IPS DF 19.7 (cell line): Measurements from ENCODE around the gene GIMAP2.
"Not testable (repeated sequence)": the region's sequence is repeated elsewhere in the genome, so short reads cannot be mapped to it uniquely, and the experiment has no call there.

Experiments
- DNase-seq: peaks from one replicate; pipeline ENCODE4 v3.0.0-alpha.2; 2013; ENCODE audit warnings: low read depth, low spot score

GIMAP2 gene

DNA sequence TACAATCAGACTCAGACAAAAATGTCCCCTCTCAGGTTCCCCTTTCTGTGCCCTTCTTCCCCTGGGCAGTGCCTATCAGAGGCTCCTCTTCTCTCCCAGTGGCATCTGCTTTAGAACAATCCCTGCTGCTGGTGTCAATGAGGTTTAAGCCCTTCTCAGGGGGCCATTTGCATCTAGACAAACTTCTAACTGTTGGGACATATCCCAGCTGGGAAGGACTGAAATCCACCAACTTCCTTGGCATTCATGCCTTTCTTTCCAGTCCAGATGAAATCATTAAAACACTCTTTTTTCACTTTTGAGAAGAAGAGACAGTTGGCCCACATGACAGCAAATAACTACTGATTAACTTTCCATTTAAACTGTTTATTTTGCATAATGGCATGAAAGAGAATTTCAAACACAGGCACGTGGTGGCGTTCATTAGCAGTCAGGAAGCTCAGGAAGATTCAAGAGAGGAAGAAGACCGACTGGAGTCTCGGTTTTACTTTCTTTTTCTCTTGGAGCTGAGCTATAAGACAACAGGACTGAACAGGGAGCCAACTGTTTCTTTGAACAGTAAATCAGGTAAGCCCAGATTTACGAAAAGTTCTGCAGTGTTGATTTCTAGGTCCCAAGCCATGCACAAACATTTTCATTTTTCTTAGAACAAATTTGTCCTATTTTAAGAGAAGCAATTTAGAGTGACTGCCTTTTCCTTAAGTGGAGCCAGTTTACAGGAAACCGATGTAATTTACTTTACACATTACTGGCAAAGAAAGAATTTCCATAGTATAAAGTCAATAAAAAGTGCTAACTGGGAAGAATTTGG is at the start of gene GIMAP2:
GIMAP2 (plus strand) TSS at position 488 of the 811 bp plus-strand sequence. CDS start 1,354 bp downstream, outside the sequence.
- DNase-seq: no peak

GRCh38 chr7:150641854-150642253 is 43.7 kb upstream of the GIMAP2 start:
- DNase-seq: no peak

- no peak for DNase-seq
These were observed 42.6 kb upstream of the GIMAP2 start for GRCh38 chr7:150642926-150643325.

DNA sequence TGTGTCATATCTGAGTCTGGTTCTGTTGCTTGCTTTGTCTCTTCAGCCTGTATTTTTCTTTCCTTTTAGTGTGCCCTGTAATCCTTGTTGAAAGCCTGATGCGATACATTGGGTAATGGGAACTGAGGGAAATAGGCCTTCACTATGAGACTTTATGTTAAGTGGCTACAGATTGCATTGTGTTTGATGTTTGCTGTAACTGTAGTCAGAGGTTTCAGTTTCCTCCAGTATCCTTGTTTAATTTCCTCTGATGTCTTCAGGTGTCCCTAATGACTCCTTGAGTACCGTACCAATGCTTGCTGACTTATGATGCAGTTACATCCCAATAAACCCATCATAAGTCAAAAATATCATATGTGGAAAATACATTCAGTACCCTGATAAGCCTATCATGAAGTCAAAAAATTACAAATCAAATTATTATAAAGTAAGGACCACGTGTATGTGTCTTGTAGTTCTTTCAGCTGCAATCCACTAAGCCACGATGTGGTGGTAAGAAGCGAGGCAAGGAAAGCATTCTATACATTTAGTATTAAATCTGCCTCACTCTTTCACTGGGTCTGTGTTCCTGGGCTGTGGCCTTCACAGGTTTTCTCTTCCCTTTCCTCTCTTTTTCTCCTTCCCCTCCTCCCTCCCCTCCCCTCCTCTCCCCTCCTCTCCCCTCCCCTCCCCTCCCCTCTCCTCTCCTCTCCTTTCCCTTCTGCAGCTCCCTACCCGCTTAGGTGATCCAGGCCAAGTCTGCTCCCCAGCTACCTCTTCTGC is 40.1 kb upstream of the GIMAP2 start:
- DNase-seq: no peak

DNA sequence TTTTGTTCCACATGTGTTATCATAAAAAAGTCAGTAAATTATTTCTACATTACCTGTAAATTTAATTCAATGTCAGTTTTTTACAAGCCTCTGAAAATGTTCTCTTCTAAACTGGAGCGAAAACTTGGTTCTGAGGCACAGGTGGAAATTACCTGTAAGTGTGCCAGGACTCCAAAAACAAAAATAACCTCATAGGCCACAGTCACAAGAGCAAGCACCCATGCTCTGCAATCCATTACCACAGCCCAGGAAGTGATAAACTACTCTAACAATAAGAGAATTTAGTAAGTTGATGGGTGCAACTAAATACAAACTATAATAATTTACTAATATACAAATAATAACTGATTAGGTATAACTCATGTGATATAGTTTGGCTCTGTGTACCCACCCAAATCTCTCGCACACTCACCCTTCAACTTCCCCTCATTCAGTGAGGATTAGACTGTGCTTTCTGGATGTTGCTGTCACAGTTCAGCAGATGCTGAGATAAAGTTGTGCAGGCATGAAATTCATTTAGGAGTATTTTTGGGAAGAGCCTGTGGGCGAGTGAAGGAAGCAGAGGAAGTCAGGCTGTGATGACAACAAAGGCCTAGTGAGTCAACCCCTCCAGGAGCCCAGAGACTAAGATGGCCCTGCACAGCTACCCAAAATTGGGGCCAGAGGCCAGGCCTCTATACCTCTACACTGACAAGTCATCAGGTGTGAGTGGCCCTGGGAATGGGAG is 37.0 kb upstream of the GIMAP2 start:
- DNase-seq: no peak

- DNase-seq: no peak
These were observed 36.5 kb upstream of the GIMAP2 start for GRCh38 chr7:150649080-150649385.

GRCh38 chr7:150654692-150655091 is 30.8 kb upstream of the GIMAP2 start:
- no peak for DNase-seq

DNA sequence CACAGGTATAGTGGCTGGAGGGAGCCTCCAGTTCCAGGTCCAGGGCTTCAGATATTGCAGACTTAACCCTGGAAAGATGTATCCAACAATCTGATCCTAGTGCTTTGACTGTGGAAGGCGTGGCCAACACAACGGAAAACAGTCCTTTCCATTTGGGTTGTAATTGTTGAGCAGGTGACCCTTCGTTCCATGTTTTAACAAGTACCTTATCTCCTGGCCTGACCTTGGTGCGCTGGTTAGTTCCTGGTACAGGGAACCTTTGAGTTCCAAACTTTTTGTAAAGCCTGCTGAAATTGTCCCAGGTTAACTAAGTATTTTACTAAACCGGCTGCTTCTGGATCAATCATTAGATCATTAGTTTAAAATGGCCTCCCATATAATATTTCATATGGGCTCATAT is 29.5 kb upstream of the GIMAP2 start:
- DNase-seq: no peak

GRCh38 chr7:150657526-150657925 is 28.0 kb upstream of the GIMAP2 start:
- no peak for DNase-seq

DNA sequence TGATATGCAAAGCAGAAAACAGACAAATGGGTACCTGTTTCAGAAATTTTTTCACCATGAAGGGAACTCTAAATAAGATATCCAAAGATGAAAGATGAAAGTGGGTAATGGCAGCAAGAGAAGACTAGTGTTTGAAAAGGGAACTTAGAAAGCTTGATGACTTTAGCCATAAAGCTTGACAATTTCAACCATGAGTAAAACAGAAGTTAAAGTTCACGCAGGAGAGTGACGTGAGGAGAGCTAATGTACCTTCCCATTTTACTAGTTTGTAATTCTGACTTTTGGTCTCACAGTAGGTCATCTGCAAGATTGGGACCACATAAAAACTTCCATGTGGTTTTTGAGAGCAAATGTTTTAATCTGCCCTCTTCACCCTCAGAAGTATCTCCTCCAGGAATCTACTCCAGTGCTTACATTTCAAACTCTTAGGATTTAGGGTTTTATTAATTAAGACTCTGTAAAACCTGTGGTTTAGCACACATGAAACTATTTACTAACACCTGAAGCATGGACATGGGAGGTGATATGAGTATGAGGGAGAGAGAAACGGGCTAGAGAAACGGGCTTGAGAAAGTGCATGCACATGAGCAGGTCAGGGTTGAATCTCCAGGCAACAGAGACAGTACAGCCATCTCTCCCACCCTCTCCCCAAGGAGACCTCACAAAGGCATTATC is 24.4 kb upstream of the GIMAP2 start:
- DNase-seq: no peak

DNA sequence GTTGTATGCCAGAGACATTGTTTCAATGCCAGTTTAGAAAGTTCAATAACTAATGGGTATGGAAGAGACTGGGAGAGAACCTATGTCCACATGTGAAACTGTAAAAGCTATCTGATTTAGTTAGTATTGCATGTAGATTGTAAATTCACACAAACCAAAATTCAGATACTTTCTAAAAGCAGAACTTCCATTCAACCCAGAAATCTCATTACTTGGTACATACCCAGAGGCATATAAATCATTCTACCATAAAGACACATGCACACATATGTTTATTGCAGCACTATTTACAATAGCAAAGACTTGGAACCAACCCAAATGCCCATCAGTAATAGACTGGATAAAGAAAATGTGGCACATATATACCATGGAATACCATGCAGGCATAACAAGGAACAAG is 22.7 kb upstream of the GIMAP2 start:
- not testable (repeated sequence) for DNase-seq

DNA sequence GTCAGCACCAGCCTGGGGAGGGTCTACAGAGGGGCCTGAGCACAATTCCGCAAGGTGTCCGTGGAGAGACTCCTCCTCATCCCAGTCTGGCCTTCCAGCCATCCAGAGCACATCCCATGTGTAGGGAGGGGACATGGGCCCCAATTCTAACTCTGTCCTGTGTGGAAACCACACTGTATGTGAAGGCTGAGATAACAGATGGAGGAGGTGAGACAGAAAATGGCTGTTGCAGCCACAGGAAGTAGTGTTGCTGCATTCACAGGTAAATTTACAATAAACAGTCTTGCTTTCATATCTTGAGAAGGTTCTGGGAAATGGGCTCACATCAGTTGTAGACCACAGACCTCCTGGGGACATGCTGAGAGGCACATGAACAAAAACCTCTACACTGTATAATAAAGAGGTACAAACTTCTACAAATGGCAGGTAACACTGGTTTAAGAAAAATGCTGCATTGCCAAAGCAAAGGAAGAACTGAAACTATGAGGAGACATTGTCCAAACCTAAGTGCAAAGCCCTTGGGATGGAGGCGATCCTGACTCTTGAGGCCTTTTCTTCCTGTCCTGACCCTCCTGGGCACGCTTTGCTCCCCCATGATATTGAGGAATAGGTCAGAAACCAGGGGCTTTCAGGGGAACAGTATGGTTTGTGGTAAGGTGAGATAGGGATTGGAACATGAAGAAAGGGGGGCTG is 21.6 kb upstream of the GIMAP2 start:
- DNase-seq: no peak

DNA sequence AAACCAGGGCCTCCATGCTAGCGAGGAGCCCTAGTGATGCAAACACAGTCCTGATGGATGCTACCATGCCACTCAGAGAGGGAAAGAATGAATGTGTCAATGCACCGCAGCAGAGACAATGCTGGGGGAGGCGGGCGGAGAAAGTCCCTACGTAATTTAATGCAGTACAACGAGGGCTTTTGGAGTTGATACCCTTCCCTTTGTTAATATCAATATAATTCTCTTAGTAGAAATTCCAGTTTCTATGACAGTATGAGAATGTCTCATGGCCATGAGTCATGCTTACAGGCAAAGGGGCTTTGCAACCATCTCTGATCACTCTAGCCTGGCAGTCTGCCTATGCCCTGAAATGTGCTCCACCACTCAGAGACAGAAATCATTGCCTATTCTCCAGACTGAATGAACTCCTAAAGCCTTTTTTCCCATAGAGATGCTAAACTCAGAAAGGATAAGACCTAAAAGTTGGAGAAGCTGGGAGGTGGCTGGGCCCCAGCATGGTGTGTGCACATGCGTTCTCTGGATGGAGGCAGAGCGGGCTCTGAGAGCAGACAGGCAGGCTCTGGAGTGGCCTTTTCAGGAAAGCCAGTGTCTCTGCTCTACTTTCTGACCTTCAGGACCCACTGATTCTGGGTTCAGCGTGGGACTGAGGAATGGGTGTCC is 20.3 kb upstream of the GIMAP2 start:
- DNase-seq: no peak

DNA sequence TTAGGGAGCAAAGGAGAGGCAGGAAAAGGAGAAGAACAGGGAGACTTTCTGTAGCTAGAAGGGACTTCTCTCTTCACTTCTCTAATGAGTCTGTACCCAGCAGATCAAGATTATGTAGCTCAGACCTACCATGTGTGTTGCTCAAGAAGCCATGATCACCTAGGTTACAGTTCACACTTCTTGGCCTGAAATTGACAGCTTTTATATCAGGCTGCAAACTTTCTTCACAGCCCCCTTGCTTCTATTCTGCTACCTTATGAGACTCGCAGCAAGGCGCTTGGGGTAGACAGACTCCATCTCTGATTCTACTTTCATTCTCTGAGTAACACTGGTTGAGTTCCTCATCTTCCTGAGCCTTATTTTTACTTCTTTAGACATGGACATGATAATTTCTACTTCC is 19.6 kb upstream of the GIMAP2 start:
- DNase-seq: no peak

GRCh38 chr7:150666412-150666811 is 19.1 kb upstream of the GIMAP2 start:
- no peak for DNase-seq

DNA sequence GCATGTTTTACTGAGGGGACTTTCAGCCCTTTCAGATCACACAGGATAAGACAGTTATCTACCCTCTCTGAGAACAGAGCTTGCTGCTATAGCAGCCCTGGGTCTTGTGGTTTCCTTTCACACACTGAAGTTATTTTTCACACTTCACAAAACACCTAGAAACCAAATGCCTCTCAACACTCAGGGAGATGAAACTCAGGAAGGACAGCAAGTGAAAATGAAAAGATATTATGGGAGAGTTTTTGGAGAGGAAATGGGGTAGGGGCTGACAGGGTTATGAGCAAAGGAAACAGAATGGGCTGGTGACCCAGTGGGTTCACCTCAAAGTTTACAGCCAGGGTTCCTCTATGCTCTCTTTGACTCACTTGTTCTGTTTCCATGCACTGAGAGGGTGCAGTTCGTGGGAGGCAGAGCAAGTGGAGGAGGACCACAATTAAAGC is 17.0 kb upstream of the GIMAP2 start:
- DNase-seq: no peak

GRCh38 chr7:150668977-150669376 is 16.5 kb upstream of the GIMAP2 start:
- DNase-seq: no peak

GRCh38 chr7:150671798-150672585 is 13.5 kb upstream of the GIMAP2 start:
- DNase-seq: not testable (repeated sequence)

- no peak for DNase-seq
These were observed 9.8 kb upstream of the GIMAP2 start for GRCh38 chr7:150675714-150676113.

- not testable (repeated sequence) for DNase-seq
These were observed 9.2 kb upstream of the GIMAP2 start for GRCh38 chr7:150676276-150676675.
